ENCODE measurements around the gene RNF215. TPM values are rescaled to one million over a fixed set of nuclear protein-coding genes. Genes with fewer than 3 reads are reported as not detected.

RNF215 gene
- total RNA-seq, 1 experiment from 2014 or later: 12.8 TPM

GRCh38 chr22:30397656-30398635, 10.7 kb upstream of the RNF215 start:
- H3K4me1 ChIP-seq: peaks cover 9% of the 10 kb centered on the region; the same call in 1 of the 2 replicates
- ChIA-PET CTCF (interaction anchor here (0.6 to 3.2 kb wide), 7 partner anchors 11 to 324 kb away, joined by 3 to 29 read pairs (median 5); partner anchors contain the start of genes CASTOR1, MTFP1 and RNF215), POLR2A (interaction anchor here (0.6 to 2.2 kb wide), 2 partner anchors 25 to 120 kb away, joined by 4 to 19 read pairs; no protein-coding TSS in a partner anchor)
- no peak for TF ChIP-seq CTCF (IDR thresholded peaks at IDR 0.05; ENCODE audit: insufficient read depth in 1 of 2, low read depth in 1 of 2, low read length in 1 of 2, severe bottlenecking in 1 of 2, unreplicated experiment in 1 of 2)
- Mint-ChIP-seq H3K27ac (ENCODE audit: unreplicated experiment) (peak overlapping the region; percentile 29), H3K4me1 (ENCODE audit: low read depth, unreplicated experiment) (peaks cover 14% of the 10 kb centered on the region), H3K4me3 (ENCODE audit: unreplicated experiment) (peak overlapping the region; percentile 76), H3K36me3 (ENCODE audit: insufficient read depth, unreplicated experiment) (peaks cover 13% of the 10 kb centered on the region), H3K27me3 (ENCODE audit: insufficient read depth, unreplicated experiment) (no peaks in the 10 kb centered on the region), H3K9me3 (ENCODE audit: unreplicated experiment) (no peaks in the 10 kb centered on the region)
- H3K27me3 ChIP-seq (replicated peaks; ENCODE audit: control insufficient read depth, insufficient read depth, low read length): no peaks in the 10 kb centered on the region
- BruUV-seq (replicated peaks): no TSS peak
- no peaks in the 10 kb centered on the region for H3K9me3 ChIP-seq
- peak overlapping the region; percentile 87 for H3K4me3 ChIP-seq (ENCODE audit: low read depth, low read length)
- DNase-seq: no peak
- no peaks in the 10 kb centered on the region for H3K36me3 ChIP-seq (ENCODE audit: control insufficient read depth, insufficient read depth, low read length)
- intact Hi-C loops (cut with micrococcal nuclease; ENCODE audit: unreplicated experiment): no loop called here

- Mint-ChIP-seq H3K4me1 (ENCODE audit: low read depth, unreplicated experiment) (peaks cover 14% of the 10 kb centered on the region), H3K36me3 (ENCODE audit: insufficient read depth, unreplicated experiment) (peaks cover 11% of the 10 kb centered on the region), H3K27me3 (ENCODE audit: insufficient read depth, unreplicated experiment) (no peaks in the 10 kb centered on the region), H3K27ac (ENCODE audit: unreplicated experiment) (peak within 1 kb of the TSS; percentile 29), H3K4me3 (ENCODE audit: unreplicated experiment) (peak within 1 kb of the TSS; percentile 76), H3K9me3 (ENCODE audit: unreplicated experiment) (no peaks in the 10 kb centered on the region)
- POLR2A ChIA-PET: interaction anchor here (0.5 to 2.2 kb wide), 4 partner anchors 16 to 119 kb away, joined by 3 to 19 read pairs (median 4); no protein-coding TSS in a partner anchor
- CTCF ChIA-PET: interaction anchor here (0.6 to 3.2 kb wide), 11 partner anchors 10 to 766 kb away, joined by 3 to 29 read pairs (median 5); partner anchors contain the start of genes CASTOR1, MTFP1, RNF215 and TCN2
- DNase-seq: peak; percentile 57 to 63
- no peak for TF ChIP-seq CTCF (IDR thresholded peaks at IDR 0.05; ENCODE audit: insufficient read depth in 1 of 2, low read depth in 1 of 2, low read length in 1 of 2, severe bottlenecking in 1 of 2, unreplicated experiment in 1 of 2)
- BruUV-seq (replicated peaks): TSS peak; percentile 57
- Histone ChIP-seq H3K4me3 (ENCODE audit: low read depth, low read length) (peak within 1 kb of the TSS; percentile 87), H3K27me3 (replicated peaks; ENCODE audit: control insufficient read depth, insufficient read depth, low read length) (no peaks in the 10 kb centered on the region), H3K4me1 (peaks cover 9% of the 10 kb centered on the region; the same call in 1 of the 2 replicates), H3K36me3 (ENCODE audit: control insufficient read depth, insufficient read depth, low read length) (no peaks in the 10 kb centered on the region), H3K9me3 (no peaks in the 10 kb centered on the region)
- intact Hi-C loops (cut with micrococcal nuclease; ENCODE audit: unreplicated experiment): no loop called here
These were observed 9.9 kb upstream of the RNF215 start, which contains the start of gene SEC14L2 for GRCh38 chr22:30396871-30397655. Gene SEC14L2, plus strand, starts transcription at chr22:30397018. Its CDS starts 99 bp downstream, at chr22:30397117.

- H3K4me3 ChIP-seq (ENCODE audit: low read depth, low read length): no peak overlapping the region
- no peak overlapping the region for H3K27ac Mint-ChIP-seq (ENCODE audit: unreplicated experiment)
- ChIA-PET CTCF (interaction anchor here (0.7 kb wide), 1 partner anchor 97 kb away, joined by 6 read pairs; no protein-coding TSS in a partner anchor), POLR2A (no interaction called here)
- H3K4me1 ChIP-seq: peaks cover 9% of the 10 kb centered on the region; the same call in 1 of the 2 replicates
- H3K27me3 Mint-ChIP-seq (ENCODE audit: insufficient read depth, unreplicated experiment): no peaks in the 10 kb centered on the region
- H3K9me3 ChIP-seq: no peaks in the 10 kb centered on the region
- no TSS peak for BruUV-seq (replicated peaks)
- H3K36me3 ChIP-seq (ENCODE audit: control insufficient read depth, insufficient read depth, low read length): no peaks in the 10 kb centered on the region
- H3K9me3 Mint-ChIP-seq (ENCODE audit: unreplicated experiment): no peaks in the 10 kb centered on the region
- intact Hi-C loops (cut with micrococcal nuclease; ENCODE audit: unreplicated experiment): no loop called here
- TF ChIP-seq CTCF (IDR thresholded peaks at IDR 0.05; ENCODE audit: insufficient read depth in 1 of 2, low read depth in 1 of 2, low read length in 1 of 2, severe bottlenecking in 1 of 2, unreplicated experiment in 1 of 2): no peak
- no peak for DNase-seq
- H3K36me3 Mint-ChIP-seq (ENCODE audit: insufficient read depth, unreplicated experiment): peaks cover 5% of the 10 kb centered on the region
- no peak overlapping the region for H3K4me3 Mint-ChIP-seq (ENCODE audit: unreplicated experiment)
- H3K4me1 Mint-ChIP-seq (ENCODE audit: low read depth, unreplicated experiment): peaks cover 12% of the 10 kb centered on the region
- no peaks in the 10 kb centered on the region for H3K27me3 ChIP-seq (replicated peaks; ENCODE audit: control insufficient read depth, insufficient read depth, low read length)
These were observed 6.7 kb upstream of the RNF215 start for GRCh38 chr22:30393885-30394284.

All from Caco-2 (cell line).